SIG-M5 (cell line): Measurements from ENCODE around the gene MESP2.
A peak's percentile ranks its signal among the peaks of the same experiment; 100 is the strongest.

ENCODE experiments used
- DNase-seq: peaks from one replicate; lab custom pipeline; 2025; lab: John Stamatoyannopoulos, UW

MESP2 gene

DNA sequence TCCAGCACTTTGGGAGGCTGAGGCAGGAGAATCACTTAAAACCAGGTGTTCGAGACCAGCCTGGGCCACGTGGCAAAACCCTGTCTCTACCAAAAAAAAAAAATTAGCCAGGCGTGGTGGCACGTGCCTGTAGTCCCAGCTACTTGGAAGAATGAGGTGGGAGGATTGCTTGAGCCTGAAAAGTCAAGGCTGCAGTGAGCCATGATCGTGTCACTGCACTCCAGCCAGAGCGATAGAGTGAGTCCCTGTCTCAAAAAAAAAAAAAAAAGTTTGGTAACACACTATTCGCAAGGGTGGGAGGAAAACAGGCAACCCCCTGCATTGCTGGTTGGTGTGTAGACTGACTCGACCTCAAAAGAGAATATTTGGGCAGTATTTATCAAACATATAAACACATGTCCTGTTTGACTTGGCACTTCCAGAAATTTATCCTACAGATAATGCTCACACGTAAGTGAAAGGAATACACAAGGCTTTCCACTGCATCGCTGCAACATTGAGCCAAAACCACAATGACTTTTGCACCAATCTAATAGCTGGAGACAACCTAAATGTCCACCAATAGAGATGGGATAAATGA lies 41.7 kb downstream of the MESP2 start:
- no peak for DNase-seq

DNA sequence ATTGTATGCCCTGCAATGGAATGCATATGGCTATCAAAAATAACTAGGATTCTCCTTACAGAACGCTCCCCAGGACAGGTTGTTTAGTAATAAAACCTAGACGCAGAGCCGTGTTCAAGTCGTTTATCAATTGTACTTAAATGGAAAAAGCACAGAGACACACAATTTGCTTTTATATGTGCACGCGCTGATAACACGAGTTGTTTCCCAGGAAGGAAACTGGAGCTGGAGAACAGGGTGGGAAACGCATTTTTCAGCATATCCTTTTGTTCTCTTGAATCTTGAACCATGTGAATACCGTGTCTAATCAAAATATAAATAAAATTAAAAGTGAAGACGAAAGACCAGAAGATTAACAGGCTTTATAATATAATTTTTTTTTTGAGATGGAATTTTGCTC lies 42.2 kb downstream of the MESP2 start:
- DNase-seq = no peak

DNA sequence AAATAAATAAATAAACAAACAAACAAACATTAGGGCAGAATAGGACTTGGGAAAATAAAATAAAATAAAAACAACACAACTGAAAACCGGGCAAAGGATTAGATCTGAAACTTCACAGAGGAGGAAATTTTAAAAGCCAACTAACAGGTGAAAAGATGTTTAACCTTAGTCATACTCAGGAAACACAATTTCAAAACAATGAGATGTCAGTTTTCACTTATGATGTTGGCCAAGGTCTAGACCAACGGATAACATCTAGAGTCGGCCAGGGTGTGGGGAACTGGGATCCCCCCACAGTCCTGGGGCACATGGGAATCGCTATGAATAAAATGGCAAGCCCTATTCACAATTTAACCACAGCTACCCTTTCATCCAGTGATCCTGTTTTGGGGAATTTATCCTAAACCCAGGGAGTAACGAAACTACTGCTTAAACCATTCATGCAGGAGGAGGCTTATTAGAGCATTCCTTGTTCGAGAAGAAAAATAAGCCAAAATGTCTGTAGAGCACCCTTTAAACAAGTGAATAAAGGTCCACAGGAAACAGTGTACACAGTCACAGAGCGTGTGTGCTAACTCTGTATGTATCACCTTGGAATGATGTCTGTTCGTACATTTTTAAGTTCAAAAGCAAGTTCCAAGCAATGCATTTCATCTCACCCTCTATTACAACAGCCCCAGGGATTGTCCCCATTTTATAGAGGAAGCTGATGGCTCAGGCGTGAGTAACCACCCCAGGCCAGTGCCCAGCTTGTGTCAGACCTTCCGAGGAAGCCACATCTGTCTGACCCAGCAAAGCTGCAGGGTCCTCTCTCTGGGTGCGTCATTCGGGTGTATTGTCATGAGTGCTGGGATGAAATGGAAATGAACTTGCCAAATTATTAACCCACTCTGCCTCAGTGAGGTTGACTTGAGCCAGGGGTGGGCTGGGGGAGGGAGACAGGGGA lies 44.8 kb downstream of the MESP2 start:
- DNase-seq = no peak

DNA sequence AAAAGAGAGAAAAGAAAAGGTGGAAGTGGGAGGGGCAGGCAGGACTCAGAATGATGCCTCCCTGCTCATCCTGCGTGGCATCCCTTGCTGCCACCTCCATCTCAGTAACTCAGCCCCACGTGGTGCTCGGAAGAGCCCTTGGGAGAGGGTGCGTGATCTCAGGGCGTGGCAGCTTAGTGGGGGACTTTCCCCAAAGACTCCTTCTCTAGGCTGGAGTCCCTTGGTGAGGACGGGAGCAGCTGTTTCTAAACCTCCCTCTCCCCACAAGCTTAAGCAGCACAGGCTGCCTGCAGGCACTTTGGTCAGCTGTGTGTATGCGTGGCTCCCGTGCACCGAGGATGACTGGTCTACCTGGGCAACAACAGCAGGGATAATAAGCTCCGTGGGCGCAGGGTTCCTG lies 45.9 kb downstream of the MESP2 start:
- DNase-seq = no peak

DNA sequence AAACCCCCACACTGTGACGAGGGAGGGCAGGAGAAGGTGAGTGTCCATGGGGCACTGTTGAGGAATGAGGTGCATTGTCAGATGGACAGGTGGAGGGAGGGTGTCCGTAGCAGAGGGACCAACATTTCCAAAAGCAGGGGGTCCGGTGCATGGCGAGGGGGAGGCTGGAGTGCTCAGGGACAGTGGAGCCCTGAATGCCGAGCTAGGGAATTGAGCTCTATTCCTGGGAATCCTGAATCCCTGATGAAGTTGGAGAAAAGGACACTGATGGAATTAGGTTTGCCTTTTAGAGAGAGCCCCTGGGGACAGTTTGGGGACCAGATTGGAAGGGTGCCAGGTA lies 46.4 kb downstream of the MESP2 start:
- no peak for DNase-seq

DNA sequence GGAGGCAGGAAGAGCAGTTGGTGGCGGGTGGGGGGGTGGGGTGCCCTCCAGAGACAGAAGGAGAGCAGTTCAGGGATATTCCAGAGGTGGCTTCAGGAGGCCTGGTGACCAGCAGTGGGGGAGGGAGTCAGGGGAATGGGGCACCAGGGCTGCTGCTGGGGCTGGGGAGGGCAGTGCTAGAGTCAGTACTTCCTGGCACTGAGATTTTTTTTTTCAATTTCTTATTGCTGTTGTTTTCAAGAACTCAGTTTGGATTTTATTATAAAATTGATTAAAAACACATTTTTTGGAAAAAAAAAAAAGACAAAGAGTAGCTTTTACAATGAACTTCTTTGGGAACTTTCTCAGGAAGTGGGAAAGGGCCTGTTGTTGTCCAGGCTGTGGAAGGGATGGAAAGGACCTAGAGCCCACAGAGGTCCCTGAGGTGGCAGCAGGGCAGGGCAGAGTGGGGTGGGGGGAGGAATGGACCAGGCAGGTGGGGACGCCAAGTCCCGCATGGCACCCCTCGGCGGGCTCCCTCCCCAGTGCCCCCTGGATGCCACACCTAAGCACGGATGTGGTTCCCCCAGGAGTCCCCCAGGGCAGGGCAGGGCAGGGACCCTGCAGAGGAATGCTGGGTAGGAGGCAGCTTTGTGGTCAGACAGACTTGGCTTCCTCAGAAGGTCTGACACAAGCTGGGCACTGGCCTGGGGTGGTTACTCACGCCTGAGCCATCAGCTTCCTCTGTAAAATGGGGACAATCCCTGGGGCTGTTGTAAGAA lies 47.0 kb downstream of the MESP2 start:
- no peak for DNase-seq

DNA sequence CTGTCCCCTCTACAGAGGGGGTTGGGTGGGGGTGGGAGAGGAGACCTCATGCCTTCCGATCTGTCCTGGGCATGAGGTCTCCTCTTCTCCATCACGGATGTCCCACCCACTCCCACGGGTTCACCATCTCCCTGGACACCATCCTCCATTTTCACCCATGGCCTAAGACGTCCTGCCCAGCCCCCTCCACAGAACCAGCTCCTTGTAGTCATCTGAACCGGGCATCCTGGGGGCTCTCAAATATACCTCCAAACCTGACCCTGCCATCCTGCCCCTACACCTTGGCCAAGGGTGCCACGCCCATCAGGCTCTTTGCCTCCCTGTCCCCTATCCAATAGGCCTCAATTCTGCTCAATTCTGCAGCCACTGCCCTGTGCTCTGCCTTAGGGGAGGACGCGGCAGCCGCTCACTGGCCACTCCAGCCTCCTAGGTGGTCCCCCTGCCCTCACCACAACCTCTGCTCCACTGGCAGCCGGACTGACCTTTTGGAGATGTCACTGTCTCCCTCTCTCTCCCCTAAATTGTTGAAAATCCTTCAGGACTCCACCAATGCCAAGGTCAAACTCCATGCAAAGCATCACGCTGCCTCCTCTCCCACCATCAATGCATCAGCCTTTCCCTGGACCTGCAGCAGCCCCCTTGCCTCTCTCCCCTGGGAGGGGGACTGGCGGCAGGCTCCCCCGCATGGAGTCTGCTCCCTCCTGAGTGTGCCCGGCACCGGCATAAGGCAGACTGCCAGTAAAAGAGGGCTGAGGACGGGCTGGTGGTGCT lies 47.9 kb downstream of the MESP2 start:
- DNase-seq = no peak

DNA sequence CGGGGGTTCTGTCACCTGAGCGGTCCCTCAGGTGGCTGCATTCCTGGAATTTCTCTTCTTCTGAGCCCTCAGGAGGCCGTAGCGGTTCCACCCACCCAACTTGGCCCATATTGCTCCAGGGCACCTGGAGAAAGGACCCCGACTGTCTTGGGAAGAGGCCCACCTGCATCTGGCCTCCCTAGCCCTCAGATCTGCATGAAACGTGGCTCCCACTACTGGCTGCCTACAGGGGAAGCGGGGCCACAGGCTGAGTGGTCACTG lies 48.4 kb downstream of the MESP2 start:
- DNase-seq = no peak

DNA sequence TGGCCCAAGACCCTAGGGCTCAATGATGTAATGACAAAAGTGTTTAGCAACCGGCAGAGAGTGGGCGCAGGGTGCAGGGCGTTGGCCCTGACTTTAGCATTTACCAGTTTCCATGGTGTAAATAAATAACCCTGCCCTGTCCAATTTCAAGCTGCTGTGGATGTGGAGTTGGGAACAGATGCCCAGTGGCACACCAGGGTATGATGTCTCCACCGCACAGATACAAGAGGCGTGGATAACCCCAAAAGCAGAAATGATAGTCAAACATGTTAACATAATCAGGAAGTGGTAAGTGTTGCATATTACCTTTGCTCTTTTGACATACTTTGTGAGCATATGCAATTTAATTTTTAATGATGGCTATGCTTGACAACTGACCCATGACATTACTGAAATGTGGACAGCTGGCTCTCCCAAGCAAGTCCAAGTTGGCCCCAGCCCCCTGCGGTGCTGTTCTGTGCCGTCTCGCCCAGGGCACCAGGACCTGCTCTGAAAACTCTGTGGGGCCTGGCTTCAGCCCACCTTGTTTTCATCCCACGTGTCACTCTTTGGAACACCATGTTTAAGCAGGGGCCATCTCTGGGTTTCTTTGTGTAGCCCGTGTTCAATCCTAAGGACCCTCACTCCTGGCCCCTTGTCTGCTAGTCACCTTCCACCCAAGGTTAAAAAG lies 49.3 kb downstream of the MESP2 start:
- DNase-seq = peak; percentile 73

DNA sequence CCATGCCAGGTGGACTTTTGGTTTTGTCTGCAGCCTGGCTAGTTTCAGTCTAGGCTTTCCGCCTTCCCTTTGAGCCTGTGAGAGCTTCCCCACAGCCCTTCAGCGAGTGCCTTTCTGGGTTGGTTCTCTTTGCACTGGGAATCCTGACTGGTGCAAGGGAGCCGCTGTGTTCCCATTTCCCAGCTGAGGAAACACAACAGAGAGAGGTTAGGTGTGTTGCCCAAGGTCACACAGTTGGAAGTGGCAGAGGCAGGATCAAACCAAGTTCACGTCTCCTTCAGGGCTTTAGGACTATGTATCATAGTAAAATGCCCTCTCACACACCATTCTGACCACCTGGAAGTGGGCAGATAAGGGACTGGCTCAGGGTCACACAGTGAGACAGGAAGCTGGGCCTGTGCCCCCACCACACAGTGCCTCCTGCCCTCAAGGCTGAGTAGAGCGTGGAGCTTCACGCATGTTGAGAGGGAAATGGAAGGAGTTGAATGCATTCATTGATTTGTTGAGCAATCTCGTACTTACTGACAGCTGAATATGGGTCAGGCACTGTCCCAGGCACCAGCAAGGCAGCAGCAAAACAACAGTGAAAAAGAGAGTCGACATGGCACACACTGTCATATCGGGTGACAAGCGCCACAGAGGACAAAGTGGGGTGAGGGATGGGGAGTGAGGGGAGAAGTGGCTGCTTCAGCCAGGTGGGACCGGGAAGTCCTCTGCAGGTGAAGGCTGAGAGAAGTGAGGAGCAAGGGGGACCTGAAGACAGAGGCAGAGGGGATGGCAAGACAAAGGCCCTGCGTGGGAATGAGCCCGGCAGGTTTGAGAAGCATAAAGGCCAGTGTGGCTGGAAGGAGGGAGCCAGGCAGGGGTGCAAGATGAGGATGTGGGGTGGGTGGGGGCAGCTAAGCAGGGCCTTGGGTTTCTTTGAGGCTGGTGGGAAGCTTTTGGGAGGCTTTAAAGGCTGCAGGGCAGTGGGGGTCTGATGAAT lies 50.8 kb downstream of the MESP2 start:
- no peak for DNase-seq

DNA sequence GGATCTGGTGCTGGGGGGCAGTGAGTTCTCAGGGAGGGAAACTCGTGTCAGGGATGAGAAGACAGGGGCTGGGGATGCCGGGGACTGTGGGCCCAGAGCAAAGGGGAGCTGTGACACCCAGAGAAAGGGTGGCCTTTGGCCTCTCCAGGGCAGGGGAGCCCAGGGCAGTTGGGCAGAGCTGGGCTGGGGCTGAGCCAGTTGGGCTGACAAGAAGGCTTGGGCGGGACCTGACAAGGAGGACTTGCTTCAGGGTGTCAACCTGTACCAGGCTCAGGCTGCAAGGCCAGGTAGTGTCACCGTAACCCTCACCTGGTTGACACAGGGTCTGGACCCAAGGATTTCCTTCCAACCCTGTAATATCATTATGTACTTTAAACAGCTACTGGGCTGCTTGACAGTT lies 51.7 kb downstream of the MESP2 start:
- no peak for DNase-seq
